HepG2 (cell line): ENCODE results near the gene NATD1. TPM values are rescaled to one million over a fixed set of nuclear protein-coding genes. Genes with fewer than 3 reads are reported as not detected.

Experiments used
- CEBPB ChIP-seq: IDR thresholded peaks from 2 replicates; pipeline ENCODE4 v1.6.1; 2011; ENCODE audit warnings: low read depth, low read length, improper control_type of control experiment, borderline replicate concordance
- CENPX ChIP-seq: sonication (generic); formaldehyde crosslinking; IDR thresholded peaks from 2 replicates; pipeline ENCODE4 v1.9.0; 2021; ENCODE audit warnings: mild to moderate bottlenecking, missing genetic modification reagents, moderate library complexity
- FOXP1 ChIP-seq, 2 experiments: fragments of 450-650 bp in 1 of 2; IDR thresholded peaks; 2 replicates each; pipeline ENCODE4 v1.6.1; 2017 to 2018; ENCODE audit warnings: antibody characterized with exemption in 1 of 2
- KLF13 ChIP-seq: sonication (generic); formaldehyde crosslinking; IDR thresholded peaks from 2 replicates; pipeline ENCODE4 v1.4.0; 2020; ENCODE audit warnings: mild to moderate bottlenecking, missing genetic modification reagents
- KLF16 ChIP-seq, 2 experiments: sonication (generic) in 1 of 2; formaldehyde crosslinking in 1 of 2; IDR thresholded peaks; 2 replicates each; pipeline versions ENCODE4 v1.6.1 to v1.8.0; 2016 to 2023; ENCODE audit warnings: missing genetic modification reagents in 2 of 2, missing compliant biosample characterization in 1 of 2
- MAFG ChIP-seq: sonication (generic); formaldehyde crosslinking; IDR thresholded peaks from 2 replicates; pipeline ENCODE4 v1.5.1; 2020; ENCODE audit warnings: mild to moderate bottlenecking, missing genetic modification reagents
- NFRKB ChIP-seq: fragments of 450-650 bp; IDR thresholded peaks from 2 replicates; pipeline ENCODE4 v1.6.1; 2017
- NPAS2 ChIP-seq: sonication (generic); formaldehyde crosslinking; IDR thresholded peaks from 2 replicates; pipeline ENCODE4 v1.8.0; 2022; ENCODE audit warnings: mild to moderate bottlenecking, missing genetic modification reagents, borderline replicate concordance
- REL ChIP-seq: sonication (generic); formaldehyde crosslinking; conservative IDR thresholded peaks from 2 replicates; pipeline ENCODE4 v1.8.0; 2022; ENCODE audit warnings: mild to moderate bottlenecking, missing genetic modification reagents, moderate library complexity
- SMAD9 ChIP-seq: sonication (generic); formaldehyde crosslinking; IDR thresholded peaks from 2 replicates; pipeline ENCODE4 v1.5.1; 2020; ENCODE audit warnings: mild to moderate bottlenecking, missing genetic modification reagents
- TAF1 ChIP-seq: sonication (generic); formaldehyde crosslinking; IDR thresholded peaks from 2 replicates; pipeline ENCODE4 v1.4.0; 2020; ENCODE audit warnings: missing genetic modification reagents
- TGIF2 ChIP-seq: IDR thresholded peaks from 2 replicates; pipeline ENCODE4 v1.6.1; 2016; ENCODE audit warnings: control low read depth, missing compliant biosample characterization
- THAP11 ChIP-seq: IDR thresholded peaks from 2 replicates; pipeline ENCODE4 v1.6.1; 2016; ENCODE audit warnings: missing biosample characterization, missing genetic modification reagents
- ZBTB8A ChIP-seq: sonication (generic); formaldehyde crosslinking; IDR thresholded peaks from 2 replicates; pipeline ENCODE4 v1.4.0; 2020; ENCODE audit warnings: mild to moderate bottlenecking, low read depth, missing genetic modification reagents, borderline replicate concordance
- ZEB1 ChIP-seq: IDR thresholded peaks from 2 replicates; pipeline ENCODE4 v1.6.1; 2012; ENCODE audit warnings: mild to moderate bottlenecking, low read depth, inconsistent platforms; ENCODE audit not compliant: insufficient replicate concordance
- ZNF12 ChIP-seq: sonication (generic); formaldehyde crosslinking; IDR thresholded peaks from 2 replicates; pipeline ENCODE4 v1.5.0; 2020; ENCODE audit warnings: missing genetic modification reagents
- ZNF431 ChIP-seq: sonication (generic); formaldehyde crosslinking; IDR thresholded peaks from 2 replicates; pipeline ENCODE4 v1.9.0; 2022; ENCODE audit warnings: missing genetic modification reagents, low read depth, mild to moderate bottlenecking, borderline replicate concordance
- ZNF660 ChIP-seq: sonication (generic); formaldehyde crosslinking; IDR thresholded peaks from 2 replicates; pipeline ENCODE4 v1.5.1; 2020; ENCODE audit warnings: mild to moderate bottlenecking, low read depth, missing genetic modification reagents, borderline replicate concordance
- ZNF678 ChIP-seq: sonication (generic); formaldehyde crosslinking; IDR thresholded peaks from 2 replicates; pipeline ENCODE4 v1.4.0; 2020; ENCODE audit warnings: mild to moderate bottlenecking, missing genetic modification reagents
- ZNF7 ChIP-seq: IDR thresholded peaks from 2 replicates; pipeline ENCODE4 v1.6.1; 2016; ENCODE audit warnings: missing biosample characterization, missing genetic modification reagents
- polyA plus RNA-seq, 8 experiments: library from polyadenylated mRNA; depleted of rRNA in 3 of 8; stranded (reverse) in 7 of 8; unstranded in 1 of 8; fragments of >200 nt; fragmentation: Illumina TruSeq in 4 of 8; extraction: Trizol in 4 of 8; gene quantifications; 2 replicates each; pipeline versions ENCODE4 v1.2.1 to v1.2.3, GENCODE V29; 2011 to 2016; ENCODE audit warnings: low read depth in 4 of 8, missing spikeins in 1 of 8, mixed read lengths in 1 of 8; ENCODE audit not compliant: insufficient read depth in 1 of 8
- total RNA-seq, 5 experiments: library from RNA; depleted of rRNA; stranded (reverse); fragments of >200 nt; fragmentation: Illumina TruSeq; extraction: Trizol; gene quantifications; 2 replicates each; pipeline ENCODE4 v1.2.3, GENCODE V29; 2016; ENCODE audit warnings: low read depth in 1 of 5
- TF ChIP-seq, protein P1 (sequence below): sonication (generic); formaldehyde crosslinking; IDR thresholded peaks from 2 replicates; pipeline ENCODE4 v1.9.0; 2022; ENCODE audit warnings: missing genetic modification reagents, mild to moderate bottlenecking, borderline replicate concordance
- TF ChIP-seq, protein P2 (sequence below), 2 experiments: fragments of 450-650 bp in 1 of 2; sonication (generic) in 1 of 2; formaldehyde crosslinking; IDR thresholded peaks; 2 replicates each; pipeline versions ENCODE4 v1.5.0 to v1.8.0; 2020 to 2022; ENCODE audit warnings: mild to moderate bottlenecking in 1 of 2, missing genetic modification reagents in 1 of 2
- TF ChIP-seq, protein P3 (sequence below): IDR thresholded peaks from 2 replicates; pipeline ENCODE4 v1.6.1; 2018; ENCODE audit warnings: missing genetic modification reagents
- TF ChIP-seq, protein P4 (sequence below): sonication (generic); formaldehyde crosslinking; IDR thresholded peaks from 2 replicates; pipeline ENCODE4 v1.5.0; 2020; ENCODE audit warnings: missing genetic modification reagents, mild to moderate bottlenecking, borderline replicate concordance
- TF ChIP-seq, protein P5 (sequence below): sonication (generic); formaldehyde crosslinking; IDR thresholded peaks from 2 replicates; pipeline ENCODE4 v1.4.0; 2020; ENCODE audit warnings: missing genetic modification reagents

Gene NATD1
- total and polyA plus RNA-seq, 2 of the 13 experiments (the other 11 are each of a cell fraction or from before 2014, with no cell fraction given): 0.31 to 2.3 TPM

DNA sequence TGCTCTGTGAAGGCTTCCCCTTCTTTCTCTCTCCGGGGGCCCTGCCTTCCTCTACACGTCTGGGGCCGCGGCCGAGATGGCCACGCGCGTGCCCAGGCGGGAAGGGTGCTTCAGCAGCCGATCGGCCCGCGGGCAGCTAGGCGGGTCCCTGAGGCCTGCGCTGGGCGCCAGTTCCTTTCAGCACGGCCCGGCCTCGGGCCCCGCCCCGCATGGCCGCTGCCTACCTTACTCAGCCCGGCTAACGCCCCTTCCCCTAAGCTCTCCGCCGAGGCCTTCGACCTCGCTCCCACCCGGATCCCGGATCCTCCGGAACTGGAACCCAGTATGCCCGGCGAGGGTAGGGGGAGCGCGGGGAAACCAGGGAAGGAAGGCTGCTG lies 39.6 kb downstream of the NATD1 start (continued):
- TF ChIP-seq ZBTB8A (CRISPR knock-in tag) (no peak), SMAD9 (CRISPR knock-in tag) (no peak), THAP11 (CRISPR knock-in tag) (no peak), ZNF660 (no peak), CEBPB (no peak), FOXP1 (IDR thresholded peaks at IDR 0.05) (no peak), FOXP1 (CRISPR knock-in tag; IDR thresholded peaks at IDR 0.05) (no peak), NFRKB (no peak), ZNF12 (no peak), KLF13 (no peak), REL (0 out of 2 replicates have a peak, but pooled peaks have one; percentile 11), ZNF7 (CRISPR knock-in tag) (no peak), CENPX (CRISPR knock-in tag) (no peak), ZEB1 (no peak), MAFG (CRISPR knock-in tag) (no peak), TGIF2 (CRISPR knock-in tag) (no peak), KLF16 (CRISPR knock-in tag; IDR thresholded peaks at IDR 0.05) (no peak; a peak in 1 of 4 replicates), TAF1 (CRISPR knock-in tag) (no peak), NPAS2 (CRISPR knock-in tag) (no peak), ZNF678 (CRISPR knock-in tag) (no peak), ZNF431 (no peak)
- TF ChIP-seq, protein P1, sequence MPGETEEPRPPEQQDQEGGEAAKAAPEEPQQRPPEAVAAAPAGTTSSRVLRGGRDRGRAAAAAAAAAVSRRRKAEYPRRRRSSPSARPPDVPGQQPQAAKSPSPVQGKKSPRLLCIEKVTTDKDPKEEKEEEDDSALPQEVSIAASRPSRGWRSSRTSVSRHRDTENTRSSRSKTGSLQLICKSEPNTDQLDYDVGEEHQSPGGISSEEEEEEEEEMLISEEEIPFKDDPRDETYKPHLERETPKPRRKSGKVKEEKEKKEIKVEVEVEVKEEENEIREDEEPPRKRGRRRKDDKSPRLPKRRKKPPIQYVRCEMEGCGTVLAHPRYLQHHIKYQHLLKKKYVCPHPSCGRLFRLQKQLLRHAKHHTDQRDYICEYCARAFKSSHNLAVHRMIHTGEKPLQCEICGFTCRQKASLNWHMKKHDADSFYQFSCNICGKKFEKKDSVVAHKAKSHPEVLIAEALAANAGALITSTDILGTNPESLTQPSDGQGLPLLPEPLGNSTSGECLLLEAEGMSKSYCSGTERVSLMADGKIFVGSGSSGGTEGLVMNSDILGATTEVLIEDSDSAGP (CRISPR knock-in tag): no peak
- TF ChIP-seq, protein P2, sequence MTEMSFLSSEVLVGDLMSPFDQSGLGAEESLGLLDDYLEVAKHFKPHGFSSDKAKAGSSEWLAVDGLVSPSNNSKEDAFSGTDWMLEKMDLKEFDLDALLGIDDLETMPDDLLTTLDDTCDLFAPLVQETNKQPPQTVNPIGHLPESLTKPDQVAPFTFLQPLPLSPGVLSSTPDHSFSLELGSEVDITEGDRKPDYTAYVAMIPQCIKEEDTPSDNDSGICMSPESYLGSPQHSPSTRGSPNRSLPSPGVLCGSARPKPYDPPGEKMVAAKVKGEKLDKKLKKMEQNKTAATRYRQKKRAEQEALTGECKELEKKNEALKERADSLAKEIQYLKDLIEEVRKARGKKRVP (CRISPR knock-in tag; IDR thresholded peaks at IDR 0.05): no peak
- TF ChIP-seq, protein P3, sequence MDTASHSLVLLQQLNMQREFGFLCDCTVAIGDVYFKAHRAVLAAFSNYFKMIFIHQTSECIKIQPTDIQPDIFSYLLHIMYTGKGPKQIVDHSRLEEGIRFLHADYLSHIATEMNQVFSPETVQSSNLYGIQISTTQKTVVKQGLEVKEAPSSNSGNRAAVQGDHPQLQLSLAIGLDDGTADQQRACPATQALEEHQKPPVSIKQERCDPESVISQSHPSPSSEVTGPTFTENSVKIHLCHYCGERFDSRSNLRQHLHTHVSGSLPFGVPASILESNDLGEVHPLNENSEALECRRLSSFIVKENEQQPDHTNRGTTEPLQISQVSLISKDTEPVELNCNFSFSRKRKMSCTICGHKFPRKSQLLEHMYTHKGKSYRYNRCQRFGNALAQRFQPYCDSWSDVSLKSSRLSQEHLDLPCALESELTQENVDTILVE (CRISPR knock-in tag): no peak
- TF ChIP-seq, protein P4, sequence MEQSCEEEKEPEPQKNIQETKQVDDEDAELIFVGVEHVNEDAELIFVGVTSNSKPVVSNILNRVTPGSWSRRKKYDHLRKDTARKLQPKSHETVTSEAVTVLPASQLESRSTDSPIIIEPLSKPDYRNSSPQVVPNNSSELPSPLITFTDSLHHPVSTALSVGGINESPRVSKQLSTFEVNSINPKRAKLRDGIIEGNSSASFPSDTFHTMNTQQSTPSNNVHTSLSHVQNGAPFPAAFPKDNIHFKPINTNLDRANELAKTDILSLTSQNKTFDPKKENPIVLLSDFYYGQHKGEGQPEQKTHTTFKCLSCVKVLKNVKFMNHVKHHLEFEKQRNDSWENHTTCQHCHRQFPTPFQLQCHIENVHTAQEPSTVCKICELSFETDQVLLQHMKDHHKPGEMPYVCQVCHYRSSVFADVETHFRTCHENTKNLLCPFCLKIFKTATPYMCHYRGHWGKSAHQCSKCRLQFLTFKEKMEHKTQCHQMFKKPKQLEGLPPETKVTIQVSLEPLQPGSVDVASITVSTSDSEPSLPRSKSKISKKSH (CRISPR knock-in tag): no peak
- TF ChIP-seq, protein P5, sequence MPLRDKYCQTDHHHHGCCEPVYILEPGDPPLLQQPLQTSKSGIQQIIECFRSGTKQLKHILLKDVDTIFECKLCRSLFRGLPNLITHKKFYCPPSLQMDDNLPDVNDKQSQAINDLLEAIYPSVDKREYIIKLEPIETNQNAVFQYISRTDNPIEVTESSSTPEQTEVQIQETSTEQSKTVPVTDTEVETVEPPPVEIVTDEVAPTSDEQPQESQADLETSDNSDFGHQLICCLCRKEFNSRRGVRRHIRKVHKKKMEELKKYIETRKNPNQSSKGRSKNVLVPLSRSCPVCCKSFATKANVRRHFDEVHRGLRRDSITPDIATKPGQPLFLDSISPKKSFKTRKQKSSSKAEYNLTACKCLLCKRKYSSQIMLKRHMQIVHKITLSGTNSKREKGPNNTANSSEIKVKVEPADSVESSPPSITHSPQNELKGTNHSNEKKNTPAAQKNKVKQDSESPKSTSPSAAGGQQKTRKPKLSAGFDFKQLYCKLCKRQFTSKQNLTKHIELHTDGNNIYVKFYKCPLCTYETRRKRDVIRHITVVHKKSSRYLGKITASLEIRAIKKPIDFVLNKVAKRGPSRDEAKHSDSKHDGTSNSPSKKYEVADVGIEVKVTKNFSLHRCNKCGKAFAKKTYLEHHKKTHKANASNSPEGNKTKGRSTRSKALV (CRISPR knock-in tag): no peak
